Vagina (tissue), 2 donors: ENCODE measurements around the gene OR4S1. TPM values are rescaled to one million over a fixed set of nuclear protein-coding genes. Genes with fewer than 3 reads are reported as not detected.

Experiments used
- DNase-seq, 2 donors: peaks; one replicate each; pipeline ENCODE4 v3.0.0-alpha.2; 2017; ENCODE audit errors: extremely low spot score in 2 of 2
- H3K27ac ChIP-seq: fragments of 200-600 bp; sonication (generic); one replicate; pipeline ENCODE4 v1.5.1; 2019
- H3K27me3 ChIP-seq: fragments of 200-600 bp; sonication (generic); one replicate; pipeline ENCODE4 v1.5.1; 2019
- H3K36me3 ChIP-seq, 2 donors: fragments of 200-600 bp; sonication (generic); one replicate each; pipeline ENCODE4 v1.5.1; 2017 to 2019
- H3K4me1 ChIP-seq: fragments of 200-600 bp; sonication (generic); one replicate; pipeline ENCODE4 v1.5.1; 2019
- H3K4me3 ChIP-seq, 2 donors: fragments of 200-600 bp; sonication (generic); 1 replicate in 1 of 2; 2 replicates in 1 of 2; pipeline ENCODE4 v1.5.1; 2016 to 2019
- H3K9me3 ChIP-seq: fragments of 200-600 bp; sonication (generic); one replicate; pipeline ENCODE4 v1.5.1; 2019
- POLR2A ChIP-seq, 2 donors: fragments of 450-650 bp; IDR thresholded peaks; one replicate each; pipeline ENCODE4 v1.6.1; 2017; ENCODE audit warnings: antibody characterized with exemption in 2 of 2, mild to moderate bottlenecking in 2 of 2, moderate library complexity in 2 of 2
- POLR2AphosphoS5 ChIP-seq, 2 donors: sonication (generic); formaldehyde crosslinking; IDR thresholded peaks; one replicate each; pipeline ENCODE4 v1.9.0; 2017; ENCODE audit warnings: antibody characterized with exemption in 2 of 2, mild to moderate bottlenecking in 2 of 2, low read depth in 1 of 2; ENCODE audit not compliant: insufficient read depth in 1 of 2
- intact Hi-C: fragments of 100-400 bp; cut with DNase I; formaldehyde crosslinking; loops from one replicate; pipeline ENCODE4 v1.15.1; 2023
- total RNA-seq: library from RNA; depleted of rRNA; stranded (reverse); fragments of >200 nt; gene quantifications from one replicate; pipeline ENCODE4 v1.2.3, GENCODE V29; 2016
- TF ChIP-seq, protein P1 (sequence below), 3 experiments: fragments of 450-650 bp in 2 of 3; fragments of 200-600 bp in 1 of 3; sonication (generic) in 1 of 3; IDR thresholded peaks; one replicate each; pipeline ENCODE4 v1.5.1; 2017 to 2019; ENCODE audit warnings: antibody characterized with exemption in 3 of 3, mild to moderate bottlenecking in 2 of 3, moderate library complexity in 2 of 3

Gene OR4S1
- total RNA-seq, 1 donor from 2014 or later, result not detected

- Histone ChIP-seq H3K27me3 (no peaks in the 10 kb centered on the region), H3K4me3 (no peak overlapping the region), H3K36me3 (no peaks in the 10 kb centered on the region), H3K27ac (no peak overlapping the region), H3K4me1 (no peaks in the 10 kb centered on the region), H3K9me3 (no peaks in the 10 kb centered on the region)
- DNase-seq, result no peak
- intact Hi-C loops, result no loop called here
- TF ChIP-seq POLR2A (IDR thresholded peaks at IDR 0.05) (no peak), POLR2AphosphoS5 (IDR thresholded peaks at IDR 0.05; ENCODE audit: insufficient read depth in 1 of 2, low read depth in 1 of 2) (no peak)
- TF ChIP-seq, protein P1, sequence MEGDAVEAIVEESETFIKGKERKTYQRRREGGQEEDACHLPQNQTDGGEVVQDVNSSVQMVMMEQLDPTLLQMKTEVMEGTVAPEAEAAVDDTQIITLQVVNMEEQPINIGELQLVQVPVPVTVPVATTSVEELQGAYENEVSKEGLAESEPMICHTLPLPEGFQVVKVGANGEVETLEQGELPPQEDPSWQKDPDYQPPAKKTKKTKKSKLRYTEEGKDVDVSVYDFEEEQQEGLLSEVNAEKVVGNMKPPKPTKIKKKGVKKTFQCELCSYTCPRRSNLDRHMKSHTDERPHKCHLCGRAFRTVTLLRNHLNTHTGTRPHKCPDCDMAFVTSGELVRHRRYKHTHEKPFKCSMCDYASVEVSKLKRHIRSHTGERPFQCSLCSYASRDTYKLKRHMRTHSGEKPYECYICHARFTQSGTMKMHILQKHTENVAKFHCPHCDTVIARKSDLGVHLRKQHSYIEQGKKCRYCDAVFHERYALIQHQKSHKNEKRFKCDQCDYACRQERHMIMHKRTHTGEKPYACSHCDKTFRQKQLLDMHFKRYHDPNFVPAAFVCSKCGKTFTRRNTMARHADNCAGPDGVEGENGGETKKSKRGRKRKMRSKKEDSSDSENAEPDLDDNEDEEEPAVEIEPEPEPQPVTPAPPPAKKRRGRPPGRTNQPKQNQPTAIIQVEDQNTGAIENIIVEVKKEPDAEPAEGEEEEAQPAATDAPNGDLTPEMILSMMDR (IDR thresholded peaks at IDR 0.05), result no peak
Observed at GRCh38 chr11:48354013-48354412, 48.0 kb downstream of the OR4S1 start.

DNA sequence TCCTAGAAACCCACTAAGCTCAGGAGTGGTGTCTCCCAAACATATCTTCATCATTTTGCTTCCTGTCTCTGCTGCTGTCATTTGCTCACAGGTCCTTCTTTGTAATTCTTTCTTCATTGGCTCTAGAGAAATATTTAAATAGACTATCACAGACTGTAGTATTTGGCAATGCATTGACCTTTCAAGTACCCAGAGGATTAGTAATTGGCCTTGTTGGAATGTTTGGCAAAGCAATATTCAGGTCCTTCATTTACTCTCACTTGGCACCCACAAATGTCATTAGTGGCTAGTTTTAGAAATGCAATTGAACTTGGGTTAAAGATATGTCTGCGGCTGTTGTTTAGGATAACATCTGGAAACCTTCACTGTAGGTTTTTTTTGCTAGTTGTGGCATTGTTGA lies 48.7 kb downstream of the OR4S1 start:
- no peaks in the 10 kb centered on the region for H3K36me3 ChIP-seq
- H3K27me3 ChIP-seq, result no peaks in the 10 kb centered on the region
- TF ChIP-seq POLR2A (IDR thresholded peaks at IDR 0.05) (no peak), POLR2AphosphoS5 (IDR thresholded peaks at IDR 0.05; ENCODE audit: insufficient read depth in 1 of 2, low read depth in 1 of 2) (no peak)
- TF ChIP-seq, protein P1 (IDR thresholded peaks at IDR 0.05), result no peak
- no peak for DNase-seq
- H3K27ac ChIP-seq, result no peak overlapping the region
- no peak overlapping the region for H3K4me3 ChIP-seq
- no peaks in the 10 kb centered on the region for H3K9me3 ChIP-seq
- intact Hi-C loops, result no loop called here
- H3K4me1 ChIP-seq, result no peaks in the 10 kb centered on the region

Other genes with a start within 250 kb of the OR4S1 start
- not detected for gene OR4B1, start 89.4 kb upstream of the OR4S1 start, total RNA-seq
- gene OR4X2, start 61.1 kb upstream of the OR4S1 start, total RNA-seq, result not detected
- gene OR4X1, start 42.4 kb upstream of the OR4S1 start, total RNA-seq, result not detected
- gene OR4C3, start 18.7 kb downstream of the OR4S1 start, total RNA-seq, result not detected
- not detected for gene OR4C5, start 60.2 kb downstream of the OR4S1 start, total RNA-seq
- not detected for gene OR4A47, start 182.6 kb downstream of the OR4S1 start, total RNA-seq